ENCODE data around the gene LRRC63. TPM values are rescaled to one million over a fixed set of nuclear protein-coding genes. Genes with fewer than 3 reads are reported as not detected.

LRRC63 gene
- total RNA-seq, 1 donor from 2014 or later, result not detected

GRCh38 chr13:46173656-46174055, 38.1 kb upstream of the LRRC63 start:
- Mint-ChIP-seq H3K36me3 (ENCODE audit: unreplicated experiment) (no peaks in the 10 kb centered on the region), H3K9me3 (ENCODE audit: unreplicated experiment) (peaks cover 4% of the 10 kb centered on the region), H3K27ac (ENCODE audit: unreplicated experiment) (no peak overlapping the region), H3K27me3 (ENCODE audit: unreplicated experiment) (peaks cover 3% of the 10 kb centered on the region), H3K4me1 (ENCODE audit: low read depth, unreplicated experiment) (peaks cover 12% of the 10 kb centered on the region), H3K4me3 (ENCODE audit: unreplicated experiment) (no peak overlapping the region)
- TF ChIP-seq, protein P1, sequence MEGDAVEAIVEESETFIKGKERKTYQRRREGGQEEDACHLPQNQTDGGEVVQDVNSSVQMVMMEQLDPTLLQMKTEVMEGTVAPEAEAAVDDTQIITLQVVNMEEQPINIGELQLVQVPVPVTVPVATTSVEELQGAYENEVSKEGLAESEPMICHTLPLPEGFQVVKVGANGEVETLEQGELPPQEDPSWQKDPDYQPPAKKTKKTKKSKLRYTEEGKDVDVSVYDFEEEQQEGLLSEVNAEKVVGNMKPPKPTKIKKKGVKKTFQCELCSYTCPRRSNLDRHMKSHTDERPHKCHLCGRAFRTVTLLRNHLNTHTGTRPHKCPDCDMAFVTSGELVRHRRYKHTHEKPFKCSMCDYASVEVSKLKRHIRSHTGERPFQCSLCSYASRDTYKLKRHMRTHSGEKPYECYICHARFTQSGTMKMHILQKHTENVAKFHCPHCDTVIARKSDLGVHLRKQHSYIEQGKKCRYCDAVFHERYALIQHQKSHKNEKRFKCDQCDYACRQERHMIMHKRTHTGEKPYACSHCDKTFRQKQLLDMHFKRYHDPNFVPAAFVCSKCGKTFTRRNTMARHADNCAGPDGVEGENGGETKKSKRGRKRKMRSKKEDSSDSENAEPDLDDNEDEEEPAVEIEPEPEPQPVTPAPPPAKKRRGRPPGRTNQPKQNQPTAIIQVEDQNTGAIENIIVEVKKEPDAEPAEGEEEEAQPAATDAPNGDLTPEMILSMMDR (IDR thresholded peaks at IDR 0.05; ENCODE audit: partially characterized antibody, unreplicated experiment), result no peak
- no peak for DNase-seq

DNA sequence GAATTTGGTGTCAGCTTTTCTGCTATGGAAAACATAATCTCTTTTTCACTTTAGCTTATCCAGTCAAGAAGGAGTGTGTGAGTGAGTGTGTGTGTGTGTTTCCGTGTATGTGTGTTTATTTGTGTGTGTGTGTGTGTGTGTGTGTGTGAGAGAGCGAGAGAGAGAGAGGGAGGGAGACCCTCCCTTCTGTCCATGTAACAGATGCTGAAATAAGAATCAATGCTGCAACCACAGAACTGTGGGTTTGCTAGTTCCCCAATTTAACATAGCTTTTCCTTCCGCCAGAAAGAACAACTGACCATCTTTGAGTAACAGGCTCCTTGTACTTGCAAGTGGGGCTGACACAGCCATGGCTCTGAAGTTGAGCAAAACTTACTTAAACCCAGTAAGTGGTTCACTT, 35.0 kb upstream of the LRRC63 start:
- DNase-seq, result no peak
- H3K27ac Mint-ChIP-seq (ENCODE audit: unreplicated experiment), result peak overlapping the region; percentile 41
- H3K36me3 Mint-ChIP-seq (ENCODE audit: unreplicated experiment), result no peaks in the 10 kb centered on the region
- TF ChIP-seq, protein P1 (IDR thresholded peaks at IDR 0.05; ENCODE audit: partially characterized antibody, unreplicated experiment), result no peak
- H3K4me3 Mint-ChIP-seq (ENCODE audit: unreplicated experiment), result peak overlapping the region; percentile 44
- no peaks in the 10 kb centered on the region for H3K27me3 Mint-ChIP-seq (ENCODE audit: unreplicated experiment)
- peaks cover 4% of the 10 kb centered on the region for H3K9me3 Mint-ChIP-seq (ENCODE audit: unreplicated experiment)
- H3K4me1 Mint-ChIP-seq (ENCODE audit: low read depth, unreplicated experiment), result peaks cover 8% of the 10 kb centered on the region

- TF ChIP-seq, protein P1 (IDR thresholded peaks at IDR 0.05; ENCODE audit: partially characterized antibody, unreplicated experiment), result no peak
- no peak for DNase-seq
- Mint-ChIP-seq H3K4me3 (ENCODE audit: unreplicated experiment) (no peak overlapping the region), H3K27ac (ENCODE audit: unreplicated experiment) (no peak overlapping the region), H3K27me3 (ENCODE audit: unreplicated experiment) (no peaks in the 10 kb centered on the region), H3K9me3 (ENCODE audit: unreplicated experiment) (peaks cover 4% of the 10 kb centered on the region), H3K4me1 (ENCODE audit: low read depth, unreplicated experiment) (peaks cover 8% of the 10 kb centered on the region), H3K36me3 (ENCODE audit: unreplicated experiment) (no peaks in the 10 kb centered on the region)
Observed at GRCh38 chr13:46178143-46178542, 33.6 kb upstream of the LRRC63 start.

DNA sequence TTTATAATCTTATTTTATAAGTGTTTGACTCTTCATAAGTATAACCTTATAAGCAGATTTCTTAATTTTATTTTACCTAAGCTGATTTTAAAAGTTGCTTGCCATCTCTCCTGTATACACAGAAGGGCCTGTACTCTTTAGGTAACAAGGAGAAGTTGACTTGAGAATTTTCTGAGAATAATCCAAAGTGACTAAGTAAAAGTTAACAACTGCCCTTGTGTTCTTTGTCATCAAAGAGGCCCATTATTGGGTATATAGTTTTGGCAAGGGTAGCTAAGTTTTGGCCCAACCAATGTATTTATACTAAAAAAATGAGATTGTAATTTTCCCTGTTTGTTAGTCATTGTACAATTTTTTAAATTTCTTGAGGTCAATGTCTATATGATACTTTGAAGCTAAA, 32.9 kb upstream of the LRRC63 start:
- Mint-ChIP-seq H3K4me1 (ENCODE audit: low read depth, unreplicated experiment) (peaks cover 8% of the 10 kb centered on the region), H3K27ac (ENCODE audit: unreplicated experiment) (no peak overlapping the region), H3K9me3 (ENCODE audit: unreplicated experiment) (peaks cover 4% of the 10 kb centered on the region), H3K27me3 (ENCODE audit: unreplicated experiment) (no peaks in the 10 kb centered on the region), H3K36me3 (ENCODE audit: unreplicated experiment) (no peaks in the 10 kb centered on the region), H3K4me3 (ENCODE audit: unreplicated experiment) (no peak overlapping the region)
- TF ChIP-seq, protein P1 (IDR thresholded peaks at IDR 0.05; ENCODE audit: partially characterized antibody, unreplicated experiment), result no peak
- no peak for DNase-seq

DNA sequence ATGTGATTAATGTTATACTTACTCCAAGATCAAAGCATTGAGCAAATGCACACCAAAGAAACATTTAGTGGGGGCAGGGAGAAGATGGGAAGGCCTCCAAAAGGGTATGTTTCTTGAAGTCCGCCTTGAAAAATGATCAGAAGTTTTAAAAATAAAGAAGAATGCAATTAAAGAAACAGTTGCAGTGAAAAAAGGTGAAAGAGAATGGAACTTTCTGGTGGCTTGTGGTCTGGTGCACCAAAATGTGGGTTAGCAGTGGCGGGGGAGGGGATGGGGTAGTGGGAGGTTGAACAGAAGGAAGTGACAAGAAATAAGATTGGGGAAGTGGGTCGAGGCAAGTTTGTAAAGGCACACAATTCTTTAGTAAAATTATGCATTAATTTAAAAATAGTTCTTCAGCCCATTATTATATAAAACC, 32.2 kb upstream of the LRRC63 start:
- H3K4me3 Mint-ChIP-seq (ENCODE audit: unreplicated experiment), result no peak overlapping the region
- no peak overlapping the region for H3K27ac Mint-ChIP-seq (ENCODE audit: unreplicated experiment)
- peaks cover 8% of the 10 kb centered on the region for H3K4me1 Mint-ChIP-seq (ENCODE audit: low read depth, unreplicated experiment)
- TF ChIP-seq, protein P1 (IDR thresholded peaks at IDR 0.05; ENCODE audit: partially characterized antibody, unreplicated experiment), result no peak
- H3K27me3 Mint-ChIP-seq (ENCODE audit: unreplicated experiment), result no peaks in the 10 kb centered on the region
- H3K9me3 Mint-ChIP-seq (ENCODE audit: unreplicated experiment), result peaks cover 4% of the 10 kb centered on the region
- no peak for DNase-seq
- no peaks in the 10 kb centered on the region for H3K36me3 Mint-ChIP-seq (ENCODE audit: unreplicated experiment)
